Activated T-cell treated with anti-CD3 and anti-CD28 coated beads, Interleukin-2, amount 50 U/mL, for 1 hour (primary cell): ENCODE data around the gene AKR1D1.
"Not testable (repeated sequence)": the region's sequence is repeated elsewhere in the genome, so short reads cannot be mapped to it uniquely, and the experiment has no call there.

Experiments used
- DNase-seq: peaks from one replicate; pipeline ENCODE4 v3.0.0-alpha.2; 2020

Gene AKR1D1, protein sequence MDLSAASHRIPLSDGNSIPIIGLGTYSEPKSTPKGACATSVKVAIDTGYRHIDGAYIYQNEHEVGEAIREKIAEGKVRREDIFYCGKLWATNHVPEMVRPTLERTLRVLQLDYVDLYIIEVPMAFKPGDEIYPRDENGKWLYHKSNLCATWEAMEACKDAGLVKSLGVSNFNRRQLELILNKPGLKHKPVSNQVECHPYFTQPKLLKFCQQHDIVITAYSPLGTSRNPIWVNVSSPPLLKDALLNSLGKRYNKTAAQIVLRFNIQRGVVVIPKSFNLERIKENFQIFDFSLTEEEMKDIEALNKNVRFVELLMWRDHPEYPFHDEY

DNA sequence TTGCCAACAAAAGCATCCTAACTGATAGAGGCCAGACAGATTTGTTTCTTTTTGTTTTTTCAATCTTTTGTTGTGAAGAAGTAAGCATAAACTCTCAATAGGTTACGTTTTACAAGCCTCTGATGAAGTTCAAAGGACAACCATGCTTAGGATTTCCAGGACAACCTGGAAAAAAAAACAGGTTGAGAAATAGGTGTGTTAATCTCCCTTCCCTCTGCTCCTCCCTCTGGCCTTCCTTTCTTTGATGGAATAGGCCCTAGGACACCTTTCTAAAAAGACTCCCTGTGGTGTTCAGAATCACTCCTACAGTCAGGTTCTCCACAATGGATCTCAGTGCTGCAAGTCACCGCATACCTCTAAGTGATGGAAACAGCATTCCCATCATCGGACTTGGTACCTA lies at the start of gene AKR1D1:
AKR1D1 (plus strand) TSS at position 264 of the 400 bp plus-strand sequence; CDS start at position 324, 60 bp downstream.
- no peak for DNase-seq

DNA sequence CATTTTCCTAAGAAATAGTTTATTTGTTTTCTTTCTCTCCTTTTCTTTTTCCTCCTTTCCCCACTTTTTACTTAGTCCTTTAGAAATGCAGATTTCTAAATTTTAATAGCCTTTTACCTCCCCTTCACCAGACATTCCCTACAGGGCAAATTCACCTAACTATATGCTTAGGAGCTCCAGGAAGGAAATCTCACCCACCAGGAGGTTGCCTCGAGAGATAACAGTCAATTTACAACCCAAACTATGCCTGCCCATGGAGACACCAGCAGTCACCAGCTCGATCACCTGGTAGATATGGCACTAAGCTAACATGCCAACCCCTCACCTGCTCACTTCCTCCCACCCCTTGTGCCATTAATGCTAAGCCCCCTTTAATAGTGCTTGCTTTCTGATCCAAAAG lies 49.2 kb upstream of the AKR1D1 start:
- no peak for DNase-seq

DNA sequence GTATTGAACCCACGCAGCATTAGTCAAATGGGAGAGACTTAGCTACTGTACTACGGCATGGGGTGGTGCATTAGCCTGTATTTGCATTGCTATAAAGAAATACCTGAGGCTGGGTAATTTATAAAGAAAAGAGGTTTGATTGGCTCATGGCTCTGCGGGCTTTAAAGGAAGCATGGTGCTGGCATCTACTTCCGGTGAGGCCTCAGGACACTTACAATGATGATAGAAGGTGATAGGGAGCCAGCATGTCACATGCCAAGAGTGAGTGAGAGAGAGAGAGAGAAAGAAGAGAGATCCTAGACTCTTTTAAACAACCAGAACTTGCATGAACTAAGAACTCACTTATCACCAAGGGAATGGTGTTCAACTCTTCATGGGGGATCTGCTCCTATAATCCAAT lies 47.1 kb upstream of the AKR1D1 start:
- DNase-seq, result no peak

DNA sequence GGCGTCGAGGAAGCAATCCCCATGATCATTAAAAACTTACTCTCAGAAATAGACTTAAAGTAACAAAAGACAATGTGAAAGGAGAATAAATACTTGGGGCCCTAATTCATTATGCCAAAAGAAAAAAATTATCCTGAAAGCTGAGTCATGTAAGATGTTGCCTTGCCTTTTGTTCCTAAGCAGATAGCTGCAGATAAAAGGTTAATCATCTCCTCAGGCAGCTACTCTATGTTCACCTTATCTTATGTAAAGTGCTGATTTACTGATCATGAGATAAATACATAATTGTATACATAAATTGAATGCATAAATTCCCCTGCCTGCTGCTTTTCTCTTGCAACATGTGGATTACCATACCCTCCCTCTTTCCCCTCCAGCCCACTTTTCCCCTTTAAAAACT lies 46.3 kb upstream of the AKR1D1 start:
- DNase-seq, result no peak

DNA sequence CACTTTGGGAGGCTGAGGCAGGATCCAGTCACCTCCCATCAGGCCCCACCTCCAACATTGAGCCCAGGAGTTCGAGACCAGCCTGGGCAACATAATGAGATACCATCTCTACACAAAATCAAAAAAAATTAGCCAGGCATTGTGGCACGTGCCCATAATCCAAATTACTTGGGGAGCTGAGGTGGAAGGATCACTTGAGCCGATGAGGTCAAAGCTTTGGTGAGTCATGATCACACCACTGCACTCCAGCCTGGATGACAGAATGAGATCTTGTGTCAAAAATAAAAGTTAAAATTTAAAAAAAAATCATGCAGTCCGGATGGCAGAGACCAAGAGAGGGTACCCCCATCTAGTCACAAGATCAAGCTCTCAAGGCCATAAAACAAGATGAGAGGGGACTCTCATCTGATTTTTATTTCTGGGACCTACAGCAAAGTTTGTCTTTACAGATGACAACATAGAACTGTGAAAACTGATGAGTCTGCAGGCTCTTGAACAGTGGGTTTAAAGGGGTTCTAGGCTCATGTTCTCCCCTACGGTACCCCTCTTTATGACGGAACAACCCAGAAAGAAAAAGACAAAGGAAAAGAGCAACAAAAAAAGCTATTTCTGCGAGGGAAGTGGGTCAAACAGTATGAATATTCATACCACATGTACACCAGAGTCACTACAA lies 45.4 kb upstream of the AKR1D1 start:
- no peak for DNase-seq

DNA sequence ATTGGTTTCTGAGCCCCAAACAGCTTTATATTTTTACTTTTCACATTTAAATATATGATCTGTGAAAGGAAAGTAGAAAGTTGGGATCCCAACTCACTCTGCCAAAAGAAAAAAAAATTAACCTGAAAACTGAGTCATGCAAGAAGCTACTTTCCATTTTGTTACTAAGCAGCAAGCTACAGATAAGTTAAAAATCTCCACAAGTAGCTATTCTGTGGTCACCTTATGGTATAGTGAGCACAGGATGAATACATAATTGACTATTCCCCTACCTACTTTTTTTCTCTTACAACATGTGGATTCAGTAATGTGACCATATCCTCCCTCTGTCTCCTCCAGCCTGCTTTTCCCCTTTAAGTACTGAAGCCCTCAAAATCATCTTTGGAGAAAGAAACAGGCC lies 44.1 kb upstream of the AKR1D1 start:
- DNase-seq, result no peak

DNA sequence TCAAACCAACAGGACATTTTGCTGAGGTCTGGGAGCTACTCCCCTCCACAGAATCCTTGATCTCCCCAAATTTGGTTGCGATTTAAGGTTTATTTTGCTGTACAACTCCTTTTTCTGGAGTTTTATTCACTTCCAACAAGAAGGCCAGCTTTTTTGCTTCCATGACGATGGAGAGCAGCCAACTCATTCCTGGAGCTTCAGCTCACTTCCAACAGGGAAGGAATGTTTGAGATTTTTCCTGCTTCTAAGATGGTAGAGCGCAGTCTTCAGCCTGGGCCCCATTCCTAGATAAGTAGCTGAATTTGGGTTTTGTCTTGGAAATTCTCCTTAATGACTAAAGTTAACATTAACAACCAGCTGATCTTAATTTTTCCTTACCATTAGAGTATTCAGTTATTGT lies 43.5 kb upstream of the AKR1D1 start:
- DNase-seq, result no peak

DNA sequence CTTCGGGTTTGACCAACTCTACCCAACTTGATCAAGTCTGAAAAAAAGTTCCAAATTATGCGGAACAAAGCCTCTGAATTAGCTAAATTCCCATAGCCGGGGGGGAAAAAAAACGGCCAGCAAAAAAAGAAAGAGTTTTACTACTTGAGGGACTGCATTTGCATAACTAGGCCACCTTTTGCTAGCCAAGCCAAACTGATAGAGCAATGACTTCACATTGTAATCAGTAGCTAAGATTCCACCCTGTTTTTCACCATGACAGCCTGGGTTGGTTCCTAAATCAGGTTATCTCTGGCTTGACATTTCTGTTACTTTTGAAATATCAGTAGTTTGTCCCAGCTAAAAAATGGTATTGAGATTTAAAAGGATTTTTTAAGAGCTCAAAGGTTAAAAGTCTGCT lies 43.0 kb upstream of the AKR1D1 start:
- DNase-seq, result no peak

DNA sequence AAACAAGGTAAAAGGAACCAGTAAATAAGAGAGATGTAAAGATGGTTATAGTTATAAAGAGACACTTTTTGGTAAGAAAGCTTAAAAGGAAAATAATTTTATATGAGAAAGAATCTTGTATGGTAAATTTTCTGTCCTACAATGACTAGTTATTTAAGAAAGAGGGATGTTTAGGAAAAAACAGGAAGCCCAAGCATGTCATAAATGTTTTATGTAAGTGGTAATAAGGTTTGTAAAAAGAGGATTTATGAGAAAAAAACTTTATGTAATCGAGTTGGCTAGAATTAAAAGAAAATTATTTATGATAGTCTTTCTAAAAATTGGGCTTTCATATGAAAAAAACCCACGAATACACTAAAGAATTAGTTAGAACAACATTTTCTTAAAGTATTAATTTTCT lies 40.1 kb upstream of the AKR1D1 start:
- no peak for DNase-seq

DNA sequence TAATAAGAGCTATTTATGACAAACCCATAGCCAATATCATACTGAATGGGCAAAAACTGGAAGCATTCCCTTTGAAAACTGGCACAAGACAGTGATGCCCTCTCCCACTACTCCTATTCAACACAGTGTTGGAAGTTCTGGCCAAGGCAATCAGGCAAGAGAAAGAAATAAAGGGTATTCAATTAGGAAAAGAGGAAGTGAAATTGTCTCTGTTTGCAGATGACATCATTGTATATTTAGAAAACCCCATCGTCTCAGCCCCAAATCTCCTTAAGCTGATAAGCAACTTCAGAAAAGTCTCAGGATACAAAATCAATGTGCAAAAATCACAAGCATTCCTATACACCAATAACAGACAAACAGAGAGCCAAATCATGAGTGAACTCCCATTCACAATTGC lies 36.2 kb upstream of the AKR1D1 start:
- not testable (repeated sequence) for DNase-seq

DNA sequence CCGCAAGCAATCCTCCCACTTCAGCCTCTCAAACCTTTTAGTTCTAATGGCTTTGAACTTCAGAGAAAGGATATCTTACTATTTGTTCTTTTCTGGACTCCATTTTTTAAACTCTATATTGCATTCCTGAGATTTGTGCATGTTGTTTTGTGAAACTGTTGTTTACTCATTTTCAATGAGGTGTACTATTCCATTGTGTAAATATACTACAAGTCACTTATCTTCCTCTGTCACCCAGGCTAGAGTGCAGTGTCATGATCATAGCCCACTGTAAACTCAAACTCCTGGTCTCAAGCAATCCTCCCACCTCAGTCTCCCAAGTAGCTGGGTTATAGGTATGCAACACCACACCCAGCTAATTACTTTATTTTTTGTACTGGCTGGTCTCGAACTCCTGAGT lies 31.4 kb upstream of the AKR1D1 start:
- no peak for DNase-seq

DNA sequence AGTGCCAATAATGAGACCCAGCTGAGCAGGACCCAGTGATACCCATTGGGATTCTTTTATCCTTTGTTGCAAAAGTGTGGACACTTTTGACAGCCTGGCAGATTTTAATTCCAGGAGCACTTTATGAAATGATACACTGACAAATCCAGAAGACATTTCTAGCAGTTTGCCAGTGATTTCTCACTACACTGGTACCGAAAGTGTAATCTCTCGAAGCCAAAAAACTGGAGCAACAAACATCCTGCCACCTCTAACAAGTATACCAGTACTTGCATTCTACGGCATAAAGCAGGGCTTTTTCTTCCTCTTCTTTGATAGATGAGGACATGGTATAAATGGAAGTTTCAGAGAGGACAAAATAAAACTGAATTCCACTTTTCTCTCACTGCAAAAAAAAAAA lies 28.4 kb upstream of the AKR1D1 start:
- no peak for DNase-seq

DNA sequence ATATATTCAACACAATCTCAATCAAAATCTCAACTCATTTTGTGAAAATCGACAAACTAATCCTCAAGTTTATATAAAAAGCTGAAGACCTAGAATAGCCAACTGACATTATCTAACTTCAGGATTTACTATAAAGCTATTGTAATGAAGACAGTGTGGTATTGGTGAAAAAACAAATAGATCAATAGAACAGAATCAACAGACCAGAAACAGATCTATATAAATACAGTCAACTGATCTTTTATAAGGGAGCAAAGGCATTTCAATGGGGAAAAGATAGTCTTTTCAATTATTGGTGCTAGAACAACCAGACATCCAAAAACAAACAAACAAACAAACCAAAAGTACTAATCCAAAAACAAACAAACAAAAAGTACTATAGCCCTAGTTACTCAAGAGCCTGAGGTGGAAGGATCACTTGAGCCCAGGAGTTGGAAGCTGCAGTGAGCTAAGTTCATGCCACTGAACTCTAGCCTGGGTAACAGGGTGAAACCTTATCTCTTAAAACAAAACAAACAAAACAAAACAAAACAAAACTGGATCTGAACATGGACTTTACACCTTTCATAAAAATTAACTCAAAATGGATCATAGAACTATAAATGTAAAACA lies 26.6 kb upstream of the AKR1D1 start:
- DNase-seq, result no peak

DNA sequence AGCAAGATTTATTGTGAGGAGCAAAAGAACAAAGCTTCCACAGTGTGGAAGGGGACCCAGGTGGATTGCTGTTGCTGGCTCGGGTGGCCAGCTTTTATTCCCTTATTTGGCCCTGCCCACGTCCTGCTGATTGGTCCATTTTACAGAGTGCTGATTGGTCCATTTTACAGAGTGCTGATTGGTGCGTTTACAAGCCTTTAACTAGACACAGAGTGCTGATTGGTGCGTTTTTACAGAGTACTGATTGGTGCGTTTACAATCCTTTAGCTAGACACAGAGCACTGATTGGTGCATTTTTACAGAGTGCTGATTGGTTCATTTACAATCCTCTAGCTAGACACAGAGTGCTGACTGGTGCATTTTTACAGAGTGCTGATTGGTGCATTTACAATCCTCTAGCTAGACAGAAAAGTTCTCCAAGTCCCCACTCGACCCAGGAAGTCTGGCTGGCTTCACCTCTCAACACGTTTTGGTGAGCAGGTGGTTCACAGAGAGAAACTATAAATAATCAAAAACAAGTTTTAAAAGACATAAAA lies 24.5 kb upstream of the AKR1D1 start:
- DNase-seq, result not testable (repeated sequence)

DNA sequence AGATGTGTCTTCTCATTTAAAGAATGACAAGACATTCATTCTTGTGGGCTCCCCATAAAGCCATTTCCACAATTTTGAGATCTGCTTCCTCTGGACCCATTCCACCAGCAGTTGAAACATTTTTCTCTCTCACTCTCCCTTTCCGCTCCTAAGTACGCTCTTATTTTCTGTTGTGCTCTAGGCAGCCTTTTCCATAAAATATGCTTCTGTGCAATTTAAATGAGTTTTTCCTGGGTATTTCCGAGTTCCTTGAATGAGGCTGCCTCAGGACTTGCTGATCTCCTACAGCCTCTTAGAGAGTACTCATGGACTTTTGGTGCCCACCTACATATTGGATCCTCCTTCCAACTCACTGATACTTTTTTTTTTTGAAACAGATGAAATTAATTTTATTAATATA lies 23.6 kb upstream of the AKR1D1 start:
- DNase-seq, result no peak

DNA sequence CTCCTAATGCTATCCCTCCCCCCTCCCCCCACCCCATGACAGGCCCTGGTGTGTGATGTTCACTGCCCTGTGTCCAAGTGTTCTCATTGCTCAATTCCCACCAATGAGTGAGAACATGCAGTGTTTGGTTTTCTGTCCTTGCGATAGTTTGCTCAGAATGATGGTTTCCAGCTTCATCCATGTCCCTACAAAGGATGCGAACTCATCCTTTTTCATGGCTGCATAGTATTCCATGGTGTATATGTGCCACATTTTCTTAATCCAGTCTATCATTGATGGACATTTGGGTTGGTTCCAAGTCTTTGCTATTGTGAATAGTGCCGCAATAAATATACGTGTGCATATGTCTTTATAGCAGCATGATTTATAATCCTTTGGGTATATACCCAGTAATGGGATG lies 20.6 kb upstream of the AKR1D1 start:
- not testable (repeated sequence) for DNase-seq

DNA sequence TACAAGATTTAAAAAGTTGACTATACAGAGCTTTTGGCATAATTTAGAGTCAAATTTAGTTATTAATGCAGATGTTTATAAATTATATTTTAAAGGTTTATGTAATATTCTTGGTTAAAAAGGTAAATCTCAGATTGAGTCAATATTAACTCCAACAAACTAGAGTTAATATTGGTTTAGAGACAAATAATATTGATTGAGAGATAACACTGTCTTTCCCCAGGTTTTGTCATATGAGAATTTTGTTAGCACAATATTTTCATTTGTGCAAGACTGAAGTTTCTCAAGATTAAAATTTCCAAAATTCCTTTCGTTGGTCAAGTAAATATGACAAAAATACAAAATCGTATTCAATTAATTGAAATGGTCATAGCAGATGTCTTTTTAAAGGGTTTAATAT lies 12.9 kb upstream of the AKR1D1 start:
- no peak for DNase-seq

DNA sequence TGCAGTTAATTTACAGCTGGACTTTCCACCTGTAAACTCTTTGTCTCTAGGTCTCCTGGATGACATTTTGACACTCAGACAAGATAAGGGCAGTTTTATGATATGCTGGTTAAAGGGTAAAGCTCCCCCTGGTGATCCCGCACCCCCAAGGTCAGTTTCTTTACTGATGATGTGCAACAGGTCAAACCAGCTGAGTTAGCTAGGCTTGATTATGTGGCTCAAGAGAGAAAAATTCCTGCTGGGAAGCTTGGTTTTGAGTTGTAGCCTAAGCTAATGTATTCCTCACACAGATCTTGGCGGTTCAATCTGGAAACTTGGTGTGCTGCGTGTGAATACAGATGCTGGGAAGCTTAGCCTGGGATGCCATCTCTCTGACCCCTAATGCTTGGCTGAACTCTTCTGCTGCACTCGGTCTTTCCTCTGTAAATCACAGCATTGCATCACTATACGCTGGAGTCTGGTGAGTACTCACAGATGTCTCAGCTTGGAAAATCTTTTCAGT lies 11.4 kb upstream of the AKR1D1 start:
- no peak for DNase-seq

DNA sequence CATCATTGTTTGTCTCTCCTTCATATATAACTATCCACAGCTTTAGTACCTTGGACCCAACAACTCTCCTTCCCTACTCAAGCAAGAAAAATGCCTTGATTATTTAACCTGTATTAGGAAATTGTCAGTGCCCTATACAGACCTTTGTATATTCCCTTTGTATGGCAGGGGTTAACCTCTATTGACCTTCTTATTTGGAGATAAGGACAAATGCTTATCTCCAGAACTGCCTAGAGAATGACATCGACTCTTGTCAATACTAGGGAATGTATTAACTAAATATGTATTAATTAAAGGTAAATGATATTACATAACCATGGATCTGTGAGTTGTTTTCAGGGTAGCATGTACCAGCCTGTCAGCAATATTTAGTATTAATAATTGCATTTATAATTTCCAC lies 10.4 kb upstream of the AKR1D1 start:
- no peak for DNase-seq

DNA sequence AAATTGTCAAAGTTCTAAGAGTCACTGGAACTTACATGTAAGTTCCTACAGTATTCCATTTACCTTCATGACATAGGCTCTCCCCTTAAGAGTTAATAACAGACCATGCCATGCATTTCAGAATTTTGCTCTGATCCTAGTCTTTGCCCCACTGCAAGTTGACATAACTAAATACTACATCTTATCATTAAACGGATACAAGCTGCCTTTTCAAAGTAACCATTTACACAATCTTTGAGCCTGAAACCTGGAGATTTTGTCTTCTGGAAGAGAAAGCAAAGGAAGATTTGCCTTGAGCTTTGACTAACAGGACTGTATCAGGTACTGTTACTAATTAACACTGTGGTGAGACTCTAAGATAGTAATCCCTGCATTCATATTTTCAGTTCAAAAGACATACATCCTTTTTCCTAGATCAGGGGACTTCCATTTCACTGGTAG lies 9.3 kb upstream of the AKR1D1 start:
- DNase-seq, result no peak

DNA sequence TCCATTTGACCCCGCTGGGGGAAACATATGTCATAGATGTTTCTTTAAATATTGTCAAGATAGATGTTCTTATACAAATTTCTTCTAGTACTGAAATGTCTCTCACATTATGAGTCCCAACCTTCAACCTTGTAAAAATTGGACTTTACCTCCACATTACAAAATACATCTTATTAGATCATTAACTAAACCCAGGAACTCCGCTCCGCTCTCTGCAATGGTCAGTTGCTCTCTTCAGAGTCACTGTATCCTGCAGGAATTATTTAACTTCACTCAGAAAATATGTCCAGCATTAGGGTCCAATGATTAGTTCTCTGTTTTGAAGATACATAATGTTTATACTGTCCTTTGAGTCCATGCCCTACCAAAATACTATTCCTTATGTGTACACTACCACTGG lies 8.5 kb upstream of the AKR1D1 start:
- DNase-seq, result no peak

DNA sequence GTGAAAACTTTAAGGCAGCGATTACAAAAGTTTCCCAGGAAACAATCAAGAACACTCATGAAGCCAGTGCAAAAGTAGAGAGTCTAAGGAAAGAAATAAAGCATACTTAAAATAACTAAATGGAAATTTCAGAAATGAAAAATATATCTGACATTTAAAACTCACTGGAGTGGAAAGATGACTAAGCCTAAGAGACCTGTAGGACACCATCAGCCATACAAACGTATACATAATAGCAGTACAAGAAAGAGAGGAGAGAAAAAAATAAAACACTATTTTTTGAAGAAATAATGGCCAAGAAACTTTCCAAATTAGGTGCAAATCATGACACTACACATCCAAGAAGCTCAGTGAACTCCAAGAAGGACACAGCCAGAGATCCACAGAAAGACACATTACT lies 5.4 kb upstream of the AKR1D1 start:
- no peak for DNase-seq

DNA sequence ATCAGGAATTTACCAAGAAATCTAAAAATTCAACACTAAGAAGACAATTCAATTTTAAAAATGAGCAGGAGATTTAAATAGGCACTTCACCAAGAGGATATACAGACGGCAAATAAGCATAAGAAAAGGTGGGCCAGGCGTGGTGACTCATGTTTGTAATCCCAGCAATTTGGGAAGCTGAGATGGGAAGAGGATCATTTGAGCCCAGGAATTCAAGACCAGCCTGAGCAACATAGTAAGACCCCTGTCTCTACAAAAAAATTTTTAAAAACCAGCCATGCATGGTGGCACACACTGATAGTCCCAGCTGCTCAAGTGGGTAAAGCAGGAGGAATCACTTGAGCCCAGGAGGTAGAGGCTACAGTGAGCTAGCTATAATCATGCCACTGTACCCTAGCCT lies 3.5 kb upstream of the AKR1D1 start:
- no peak for DNase-seq

DNA sequence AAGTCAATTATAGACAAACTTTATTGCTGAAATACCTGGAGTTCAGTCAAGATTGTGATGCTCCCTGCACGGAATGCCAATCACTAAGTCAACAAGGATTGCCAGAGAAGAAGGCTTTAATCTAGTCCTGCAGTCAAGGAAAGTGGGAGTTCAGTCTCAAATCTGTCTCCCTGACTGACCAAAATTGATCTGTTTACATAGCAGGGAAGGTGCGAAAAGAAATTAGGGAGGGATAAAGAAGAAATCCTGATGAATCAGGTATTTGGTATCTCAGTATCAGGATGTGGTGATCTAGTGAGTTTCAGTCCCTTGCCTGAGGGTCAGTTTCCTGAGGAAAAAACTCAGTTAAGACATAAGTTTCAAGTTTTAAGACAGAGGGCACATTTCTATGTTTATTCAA lies 2.1 kb upstream of the AKR1D1 start:
- no peak for DNase-seq
